Germinal center (tissue), 1 donor: ENCODE data around the gene SEMA3B.

ENCODE experiments used
- DNase-seq: peaks from one replicate; pipeline ENCODE4 v3.0.0; 2012; ENCODE audit warnings: mixed read lengths, low spot score

The SEMA3B gene

DNA sequence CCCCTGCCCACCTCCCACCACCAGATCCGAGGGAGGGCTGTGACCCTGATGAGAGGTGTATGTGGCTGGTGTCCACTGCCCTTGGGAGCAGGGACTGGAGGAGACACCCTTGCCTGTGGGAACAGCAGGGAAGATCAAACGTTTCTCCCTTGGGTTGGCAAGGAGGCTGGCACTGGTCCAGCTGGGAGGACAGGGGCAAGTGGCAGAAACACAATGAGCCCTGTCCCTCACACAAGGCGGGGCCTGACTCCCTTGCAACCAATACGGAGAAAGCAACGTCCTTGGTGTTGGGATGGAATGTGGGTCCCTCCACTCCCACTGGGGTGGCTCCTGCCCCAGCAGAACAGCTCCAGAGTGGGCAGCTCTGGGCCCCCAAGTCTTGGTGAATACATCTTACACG is 48.4 kb downstream of the SEMA3B start:
- no peak for DNase-seq

DNA sequence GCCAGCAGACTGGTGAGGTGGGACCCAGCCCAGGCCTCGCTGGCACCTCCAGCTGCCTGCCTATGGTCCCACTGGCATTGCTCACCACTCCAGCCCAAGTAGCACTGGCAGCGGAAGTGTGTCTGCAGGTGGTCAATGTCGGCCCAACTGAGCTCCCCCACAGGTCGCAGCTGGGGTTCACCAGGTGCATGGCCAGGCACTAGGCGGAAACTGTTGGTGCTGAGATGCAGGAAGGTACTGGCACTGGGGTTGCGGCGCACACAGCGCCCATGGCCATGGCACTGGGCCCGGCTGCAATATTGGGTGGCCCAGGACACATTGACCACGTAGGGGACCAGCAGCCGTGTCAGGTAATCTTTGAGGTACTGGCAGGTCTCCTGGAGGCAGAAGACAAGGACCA is 49.2 kb downstream of the SEMA3B start:
- DNase-seq: no peak

DNA sequence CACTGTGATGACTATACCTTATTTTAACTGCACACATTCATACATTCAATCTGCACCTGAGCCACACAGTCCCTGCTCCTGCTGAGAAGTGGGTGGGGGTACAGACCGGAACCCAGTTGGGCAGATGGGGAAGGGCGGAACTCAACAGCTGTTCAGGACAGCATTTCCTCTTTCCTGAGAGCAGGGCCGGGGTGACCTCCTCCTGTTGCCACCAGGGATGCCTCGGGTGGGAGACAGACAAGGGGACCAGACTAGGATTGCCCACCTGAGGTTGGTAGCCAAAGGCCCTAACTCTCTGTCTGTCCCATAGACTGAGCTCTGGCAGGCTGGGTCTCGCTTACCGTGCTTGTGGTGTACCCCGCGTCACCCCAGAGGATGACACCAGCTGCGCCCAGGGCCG is 49.7 kb downstream of the SEMA3B start:
- no peak for DNase-seq

DNA sequence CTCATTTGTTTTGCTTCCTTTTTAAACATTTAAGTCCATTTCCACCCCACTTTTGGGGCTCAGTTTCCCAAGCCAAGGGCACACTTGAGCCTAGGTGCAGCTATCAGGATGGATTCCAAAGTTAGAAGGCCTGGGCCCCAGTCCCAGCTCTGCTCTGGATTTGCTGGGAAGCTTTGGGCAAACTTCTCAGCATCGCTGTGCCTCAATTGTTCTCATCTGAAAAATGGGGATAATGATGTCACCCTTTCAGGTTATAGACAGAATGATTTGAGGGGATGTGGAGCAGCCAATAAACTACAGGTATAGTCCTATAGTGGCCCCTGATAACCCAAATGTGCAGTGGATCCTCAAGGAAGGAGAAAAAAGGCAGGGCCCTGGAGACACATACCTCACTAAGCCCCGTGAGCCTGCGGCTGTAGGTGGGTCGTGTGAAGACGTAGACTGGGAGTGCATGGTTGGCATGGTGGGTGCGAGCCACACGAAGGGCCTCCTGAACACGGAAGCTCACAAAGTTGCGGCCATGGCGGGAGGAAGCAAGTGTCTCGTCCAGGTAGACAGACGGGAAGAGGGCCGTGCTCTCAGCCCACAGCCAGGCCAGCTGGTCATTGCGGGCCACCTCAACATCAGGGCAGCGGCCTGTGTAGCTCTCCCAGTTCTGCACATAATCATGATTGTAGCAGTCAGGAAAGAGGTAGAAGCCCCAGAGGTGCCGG is 50.4 kb downstream of the SEMA3B start:
- DNase-seq: no peak

DNA sequence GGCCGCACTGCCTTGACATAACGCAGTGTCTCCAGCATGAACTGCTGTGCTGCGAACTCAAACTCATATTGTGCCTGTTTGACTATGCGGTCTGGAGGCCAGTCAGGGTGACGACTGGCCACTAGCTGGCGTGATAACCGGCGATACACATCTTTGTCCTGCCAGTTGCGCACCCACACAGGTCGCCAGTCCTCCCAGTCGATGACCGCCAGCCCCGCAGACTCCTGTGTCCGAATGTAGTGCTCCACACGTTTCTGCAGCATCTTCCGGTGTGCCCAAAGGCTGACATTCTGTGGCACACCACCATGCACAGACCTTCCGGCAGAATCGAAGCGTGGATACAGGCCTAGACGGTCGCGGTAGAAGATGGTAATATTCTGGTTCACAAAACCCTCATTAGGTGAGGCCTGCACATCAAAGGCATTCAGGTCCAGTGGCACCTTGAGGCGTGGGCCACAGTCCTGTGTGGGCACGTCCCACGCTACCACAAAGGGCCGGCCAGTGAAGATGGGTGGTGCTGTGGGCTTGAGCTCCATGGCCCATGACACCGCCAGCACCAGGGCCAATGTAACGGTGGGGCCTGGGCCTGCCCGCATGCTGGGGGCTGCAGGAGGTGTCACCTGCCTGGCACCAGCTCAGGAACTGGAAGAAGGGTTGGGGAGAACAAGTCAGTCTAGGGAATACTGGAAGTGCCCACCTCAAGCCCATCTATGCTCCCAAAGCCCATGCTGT is 51.1 kb downstream of the SEMA3B start:
- DNase-seq: no peak

DNA sequence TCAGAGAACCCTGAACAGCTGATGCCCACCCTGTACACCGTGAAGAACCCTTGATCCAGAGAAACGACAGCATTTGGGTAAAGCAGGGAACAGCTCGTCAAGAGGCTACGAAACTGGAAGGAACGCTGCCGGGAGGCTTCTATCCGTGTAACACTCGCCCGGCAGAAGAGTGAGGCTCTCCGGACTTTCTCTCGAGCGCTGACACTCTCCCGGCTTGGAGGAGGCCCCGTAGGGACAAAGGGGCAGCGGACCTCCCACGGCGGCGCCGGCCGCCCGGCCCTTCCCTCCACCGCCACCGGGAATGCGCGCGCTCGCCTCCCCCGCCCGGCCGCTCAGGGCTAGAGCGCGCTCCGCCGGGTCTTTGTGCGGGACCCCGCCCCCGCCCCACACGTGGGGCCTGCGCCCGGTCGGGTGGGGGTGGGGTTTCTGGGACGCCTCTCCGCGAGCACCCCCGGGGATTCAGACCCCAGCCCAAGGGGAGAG is 51.9 kb downstream of the SEMA3B start:
- DNase-seq: peak; percentile 70

DNA sequence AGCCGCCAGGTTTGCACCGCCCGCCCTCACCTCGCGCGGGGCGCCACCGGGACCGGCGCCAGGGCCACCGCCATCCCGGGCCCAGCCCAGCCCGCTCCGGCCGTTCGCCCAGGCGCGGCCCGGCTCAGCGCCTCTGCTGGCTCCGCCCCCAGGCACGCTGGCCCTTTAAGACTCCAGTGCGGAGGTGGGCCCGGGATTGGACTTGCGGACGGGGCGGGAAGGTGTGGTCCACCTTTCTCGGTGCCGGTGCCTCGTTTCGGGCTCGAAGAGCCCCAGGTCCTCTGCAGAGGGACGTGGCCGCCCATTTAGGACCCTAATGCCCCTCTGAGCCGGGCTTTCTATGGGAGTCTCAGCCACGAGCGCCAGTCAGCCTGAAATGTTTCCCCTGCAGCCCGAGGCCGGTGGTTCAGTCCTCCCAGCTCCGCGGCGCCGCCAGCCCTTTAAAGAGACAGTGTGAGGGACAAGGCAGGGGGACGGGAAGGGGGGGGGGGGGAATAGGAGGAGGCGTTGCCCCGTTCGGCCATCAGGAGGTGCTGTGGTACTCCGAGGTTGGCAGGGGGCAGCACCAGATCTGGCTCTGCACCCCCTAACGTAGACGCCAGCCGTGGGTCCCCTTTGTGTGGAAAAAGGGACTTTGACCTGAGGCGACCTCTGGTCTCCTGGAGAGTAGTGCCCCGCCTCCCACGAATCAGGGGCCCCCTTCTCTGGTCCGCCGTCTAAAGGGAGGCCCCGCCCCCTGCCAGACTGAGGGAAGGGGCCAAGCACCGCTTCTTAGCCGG is 52.6 kb downstream of the SEMA3B start:
- peak; percentile 88 for DNase-seq

DNA sequence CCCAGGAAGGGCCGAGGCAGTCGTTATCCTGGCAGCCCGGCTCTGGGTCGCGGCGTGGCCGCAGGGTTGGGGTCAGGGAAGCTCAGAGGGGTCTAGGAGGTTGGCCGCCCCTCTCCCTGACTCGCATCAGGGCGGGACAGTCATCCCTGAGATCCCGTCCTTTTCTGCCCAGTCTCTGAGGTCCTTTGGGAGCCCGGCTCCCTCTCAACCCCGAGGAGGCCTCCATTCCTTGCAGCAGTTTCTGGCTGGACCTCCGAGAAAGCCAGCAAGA is 53.1 kb downstream of the SEMA3B start:
- no peak for DNase-seq

DNA sequence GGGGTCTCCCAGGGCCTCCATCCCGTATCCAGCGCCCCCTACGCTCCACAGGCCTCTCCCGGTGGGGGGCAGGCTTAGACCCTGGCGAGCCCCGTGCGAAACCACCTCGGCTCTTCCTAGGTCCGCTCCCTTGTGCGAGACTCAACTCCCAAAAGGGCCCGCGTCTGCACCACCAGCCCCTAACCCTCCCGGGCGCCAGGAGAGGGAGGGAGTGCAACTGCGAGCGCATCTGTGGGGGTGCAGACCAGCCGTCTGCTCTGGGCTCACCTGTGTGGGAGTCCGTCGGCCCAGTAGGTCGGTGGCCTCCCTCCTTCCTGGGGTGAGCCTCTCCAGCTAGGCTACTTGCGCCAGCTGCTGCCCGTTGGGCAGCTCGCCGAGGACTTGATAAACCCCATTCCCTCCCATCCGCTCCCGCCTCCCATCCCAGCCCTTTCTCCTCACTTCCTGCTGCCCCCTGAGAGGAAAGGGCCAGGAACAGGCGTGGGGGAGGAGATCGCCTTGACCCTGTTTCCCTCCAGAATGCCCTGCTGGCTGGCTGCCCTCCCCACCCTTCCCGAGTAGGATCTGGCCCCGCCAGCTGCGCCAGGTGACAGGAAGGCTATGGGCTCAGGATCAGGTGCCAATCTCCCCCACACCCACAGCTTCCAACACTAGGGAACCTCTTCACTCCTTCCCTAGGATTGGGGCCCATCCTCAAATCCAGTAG is 53.6 kb downstream of the SEMA3B start, which contains the start of gene HYAL2:
HYAL2 (minus strand) TSS at position 360 of the 706 bp plus-strand sequence. CDS start 2,256 bp downstream, outside the sequence.
- DNase-seq: no peak

DNA sequence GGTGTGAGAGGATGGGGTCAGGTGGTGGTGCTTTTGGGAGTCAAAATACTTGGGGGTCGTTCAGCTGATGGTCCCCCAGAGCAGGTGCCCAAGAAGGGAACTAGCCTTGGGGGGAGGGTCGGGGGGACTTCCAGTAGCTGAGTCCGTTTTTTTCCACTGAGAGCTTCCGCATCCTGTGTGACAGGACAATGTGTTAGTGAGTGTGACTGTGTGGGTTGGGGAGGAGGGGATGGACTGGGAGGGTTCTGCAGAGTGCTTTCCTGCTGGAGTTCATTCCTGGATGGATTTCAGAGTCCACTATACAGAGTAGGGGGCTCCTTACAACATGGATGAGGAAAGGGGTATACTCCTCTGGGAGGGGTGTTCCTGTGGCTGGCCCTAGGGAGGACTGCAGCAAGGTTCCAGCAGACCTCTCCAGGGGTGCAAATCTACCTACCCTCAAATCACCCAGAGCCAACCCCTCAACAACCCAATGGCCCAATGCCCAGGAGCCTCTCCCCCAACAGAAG is 54.2 kb downstream of the SEMA3B start:
- DNase-seq: no peak

DNA sequence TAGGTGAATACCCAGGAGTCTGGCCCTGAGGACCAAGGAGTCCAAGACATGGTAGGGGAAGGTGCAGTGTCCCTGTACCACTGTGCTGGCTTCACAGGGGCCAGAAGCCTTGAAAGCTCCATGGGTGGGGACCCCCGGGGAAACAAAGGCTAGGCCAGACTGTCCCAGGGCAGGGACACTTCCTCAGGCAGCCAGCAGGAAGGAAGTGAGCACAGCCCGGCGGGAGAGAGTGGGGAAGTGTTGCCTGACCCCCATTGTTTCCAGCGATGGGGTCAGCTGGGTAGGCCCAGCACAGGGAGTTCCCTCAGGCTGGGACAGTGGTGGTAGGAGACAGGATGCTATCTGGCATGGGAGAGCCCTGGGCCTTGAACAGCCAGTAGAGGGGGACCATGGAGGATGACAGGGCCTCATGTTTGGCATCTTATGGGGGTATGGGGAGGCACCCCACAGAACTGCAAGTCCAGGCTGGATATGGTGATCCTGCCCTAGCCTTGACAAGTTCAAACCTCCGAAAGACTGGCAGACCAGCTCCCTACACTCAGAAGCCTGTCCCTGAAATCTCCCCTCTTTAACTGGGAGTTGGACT is 54.8 kb downstream of the SEMA3B start:
- no peak for DNase-seq

DNA sequence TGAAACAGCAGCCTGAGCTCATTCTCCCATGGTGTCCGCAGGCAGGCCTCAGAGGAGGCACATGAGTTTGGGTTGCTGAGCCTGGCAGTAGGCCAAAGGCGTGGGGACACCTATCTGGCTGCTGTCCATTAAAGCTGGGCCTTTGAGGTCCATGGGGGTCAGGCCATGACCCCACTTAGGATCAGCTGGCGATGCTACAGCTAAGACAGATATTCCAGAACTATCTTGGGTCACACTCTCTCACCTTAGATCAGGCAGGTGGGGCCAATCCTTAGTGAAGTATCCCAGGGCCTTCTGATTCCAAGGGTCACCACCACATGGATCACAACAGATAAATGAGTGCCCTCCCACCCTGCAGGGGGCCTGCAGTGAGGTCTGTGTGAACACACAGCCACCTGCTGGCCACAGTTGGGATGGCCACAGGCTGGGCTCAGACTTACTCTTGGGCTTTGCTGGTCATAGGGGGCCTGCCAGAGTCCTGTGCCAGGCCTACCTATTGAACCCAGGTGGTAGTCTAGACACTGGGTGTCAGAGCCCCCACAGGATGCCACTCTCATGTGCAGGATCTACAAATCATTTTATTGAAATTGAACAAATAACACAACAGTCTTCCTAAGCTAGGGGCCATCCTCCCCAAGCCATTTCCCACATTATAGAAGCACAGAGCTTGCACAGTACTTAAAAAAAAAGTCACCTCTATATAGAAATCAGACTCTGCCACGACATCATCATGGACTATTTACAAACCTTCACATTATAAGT is 55.6 kb downstream of the SEMA3B start:
- DNase-seq: peak; percentile 58

DNA sequence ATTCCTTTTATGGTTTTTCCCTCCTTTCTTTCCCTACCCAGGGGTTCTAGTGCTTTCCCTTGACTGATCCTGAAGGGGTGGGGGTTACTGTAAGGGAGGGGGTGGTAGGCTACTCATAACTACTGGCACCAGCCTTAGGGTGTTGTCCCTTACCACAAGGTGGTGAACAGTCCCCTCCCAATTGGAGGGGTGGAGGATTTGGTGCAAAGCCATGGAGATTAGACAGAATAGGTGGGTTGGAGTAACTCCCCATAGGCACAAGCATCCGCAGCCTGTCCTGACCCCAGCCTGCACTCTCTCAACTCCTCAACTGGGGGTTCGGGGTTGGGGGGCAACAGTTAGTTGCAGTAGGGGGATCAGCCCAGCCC is 56.1 kb downstream of the SEMA3B start:
- no peak for DNase-seq

DNA sequence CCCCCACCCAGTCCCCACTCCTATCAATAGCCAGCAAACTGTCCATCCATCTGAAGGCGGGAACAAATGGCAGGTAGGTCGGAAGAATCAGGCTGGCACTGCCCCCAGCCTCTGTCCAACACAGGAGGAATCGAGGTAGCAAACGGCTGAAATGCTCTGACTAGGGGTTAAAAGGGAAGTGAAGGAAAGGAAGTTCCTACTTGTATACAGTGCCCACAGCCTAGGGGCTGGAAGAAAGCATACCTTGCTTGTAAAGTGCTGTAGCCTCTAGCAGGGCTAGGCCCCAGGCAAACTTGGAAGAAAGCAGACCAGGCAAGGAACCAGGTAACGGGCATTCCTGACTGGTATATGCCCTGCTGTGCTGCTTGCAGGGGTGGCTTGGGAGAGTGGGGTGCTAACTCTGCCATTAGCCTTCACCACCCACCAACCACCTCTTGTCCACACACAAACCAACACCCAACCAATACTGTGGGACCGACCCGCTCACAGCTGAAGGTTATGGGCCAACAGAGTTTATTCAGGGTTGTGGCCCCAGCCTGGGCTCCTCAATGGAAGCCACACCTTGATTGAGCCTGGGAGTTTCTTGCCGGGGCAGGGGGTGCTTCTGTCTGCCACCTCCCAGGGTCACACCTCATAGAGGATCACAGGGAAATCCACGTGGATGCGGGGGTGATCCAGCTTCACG is 56.7 kb downstream of the SEMA3B start:
- DNase-seq: no peak

DNA sequence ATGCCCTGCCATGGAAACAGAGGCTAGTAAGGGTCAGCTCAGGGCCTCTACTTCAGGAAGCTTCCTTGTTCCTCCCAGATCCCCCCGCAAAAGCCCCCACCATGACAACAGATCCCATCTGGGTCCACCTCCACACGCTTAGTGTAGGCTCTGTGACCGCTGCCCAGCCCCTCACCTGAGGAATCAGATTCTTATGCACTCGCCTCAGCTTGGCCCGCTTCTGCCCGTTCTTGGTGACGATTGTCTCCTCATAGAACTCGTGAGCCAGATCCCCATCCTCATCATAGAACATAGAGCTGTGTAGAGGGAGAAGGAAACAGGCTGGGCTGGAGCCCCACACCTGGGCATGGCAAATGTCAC is 57.2 kb downstream of the SEMA3B start:
- DNase-seq: no peak

DNA sequence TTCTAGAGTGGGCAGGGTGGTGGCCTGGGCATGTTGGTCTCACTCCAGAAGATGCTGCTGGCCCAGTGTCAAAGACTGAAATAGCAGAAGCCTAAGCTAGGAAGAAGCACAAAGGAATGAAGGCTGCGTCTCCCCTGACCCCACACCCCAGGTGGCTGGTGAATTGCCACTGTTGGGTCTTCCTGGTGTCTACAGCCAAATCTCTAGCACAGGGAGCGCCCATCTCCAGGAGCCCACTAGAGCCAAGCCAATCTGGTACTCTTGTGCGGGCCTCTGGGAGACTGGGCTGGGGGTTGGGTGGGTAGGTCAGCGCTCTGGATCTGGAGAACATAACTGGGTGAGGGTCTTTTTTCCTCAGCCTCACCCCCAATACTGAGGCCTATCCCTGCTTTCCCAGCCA is 58.2 kb downstream of the SEMA3B start:
- no peak for DNase-seq
